Measurements from ENCODE around the gene DDX25.
A peak's percentile ranks its signal among the peaks of the same experiment; 100 is the strongest.

DDX25 gene

DNA sequence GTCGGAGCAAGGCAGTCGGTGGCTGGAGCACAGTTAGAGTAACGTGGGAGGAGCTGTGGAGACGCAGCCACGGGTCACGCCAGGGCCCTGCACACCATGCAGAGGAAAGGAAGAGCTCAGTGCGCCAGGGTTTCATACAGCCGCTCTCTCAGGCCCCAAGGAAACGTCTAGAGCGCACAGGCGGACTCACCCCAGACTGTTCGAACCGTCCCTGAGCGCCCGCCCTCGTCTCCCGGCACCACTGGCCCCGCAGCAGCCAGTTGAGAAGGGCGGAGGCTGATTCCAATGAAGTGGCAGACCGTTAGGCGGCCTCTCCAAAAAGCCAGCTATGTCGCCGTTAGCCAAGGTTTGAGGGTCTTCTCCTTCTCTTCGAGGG, 17.3 kb upstream of the DDX25 start:
- Histone ChIP-seq H2AFZ (peak overlapping the region; percentile 93), H3K9me3 (ENCODE audit: control insufficient read depth, low read length) (no peaks in the 10 kb centered on the region)

GRCh38 chr11:125887373-125888324, 16.7 kb upstream of the DDX25 start, which contains the start of gene HYLS1:
Gene HYLS1, plus strand, starts transcription at chr11:125887668. Its CDS starts 11,701 bp downstream, at chr11:125899369.
- Histone ChIP-seq H3K4me3 (ENCODE audit: low read depth, low read length) (peak within 1 kb of the TSS; percentile 72), H2AFZ (peak within 1 kb of the TSS; percentile 93), H3K9ac (peak within 1 kb of the TSS; percentile 72), H3K4me2 (ENCODE audit: low read length) (peak within 1 kb of the TSS; percentile 74), H3K27ac (peak within 1 kb of the TSS; percentile 83), H3K9me3 (ENCODE audit: control insufficient read depth, low read length) (no peaks in the 10 kb centered on the region), H3K79me2 (no peaks in the 10 kb centered on the region), H3K36me3 (ENCODE audit: control insufficient read depth, insufficient read depth, low read length) (no peaks in the 10 kb centered on the region), H3K4me1 (no peaks in the 10 kb centered on the region), H3K27me3 (ENCODE audit: control insufficient read depth, insufficient read depth, low read length) (no peaks in the 10 kb centered on the region)
- no peak for TF ChIP-seq CTCF (IDR thresholded peaks at IDR 0.05)

More for the DNA sequence above, 17.3 kb upstream of the DDX25 start:
- Histone ChIP-seq H3K27ac (peak overlapping the region; percentile 15), H3K36me3 (ENCODE audit: control insufficient read depth, insufficient read depth, low read length) (no peaks in the 10 kb centered on the region), H3K9ac (no peak overlapping the region), H3K4me2 (ENCODE audit: low read length) (peak overlapping the region; percentile 74), H3K79me2 (no peaks in the 10 kb centered on the region), H3K27me3 (ENCODE audit: control insufficient read depth, insufficient read depth, low read length) (no peaks in the 10 kb centered on the region), H3K4me3 (ENCODE audit: low read depth, low read length) (peak overlapping the region; percentile 72), H3K4me1 (no peaks in the 10 kb centered on the region)
- TF ChIP-seq CTCF (IDR thresholded peaks at IDR 0.05): no peak

DNA sequence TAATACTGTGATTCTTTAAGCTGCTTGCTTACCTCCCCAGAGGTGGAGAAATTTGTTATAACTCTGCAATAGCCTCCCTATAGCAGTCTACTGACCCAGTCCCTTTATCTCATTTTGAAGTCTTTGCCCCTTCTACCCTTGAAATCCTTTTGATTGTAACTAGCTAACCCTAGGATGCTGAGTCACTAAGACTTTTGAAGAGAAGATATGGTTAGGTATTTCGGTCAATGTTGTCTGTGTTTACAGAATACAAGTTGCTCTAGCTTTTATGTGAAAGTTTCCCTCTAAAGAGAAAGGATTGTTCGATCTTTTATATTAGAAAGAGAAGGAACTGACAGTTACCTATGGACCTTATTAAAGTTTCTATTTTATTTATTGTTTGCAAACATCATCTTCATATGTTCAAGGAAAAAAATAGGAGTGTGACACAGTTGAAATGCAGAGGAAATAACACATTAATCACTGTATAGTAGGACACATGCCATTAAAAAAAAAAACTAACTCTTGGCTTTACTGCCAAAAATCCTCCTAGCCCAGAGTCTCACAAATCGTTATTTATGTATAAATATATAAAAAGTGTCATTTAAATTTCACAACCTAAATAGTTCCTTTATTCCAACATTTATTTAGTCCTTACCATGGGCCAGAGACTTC, 13.7 kb upstream of the DDX25 start:
- Histone ChIP-seq H2AFZ (no peak overlapping the region), H3K4me1 (no peaks in the 10 kb centered on the region), H3K9me3 (ENCODE audit: control insufficient read depth, low read length) (no peaks in the 10 kb centered on the region), H3K36me3 (ENCODE audit: control insufficient read depth, insufficient read depth, low read length) (no peaks in the 10 kb centered on the region), H3K9ac (no peak overlapping the region), H3K27ac (no peak overlapping the region), H3K79me2 (no peaks in the 10 kb centered on the region), H3K4me2 (ENCODE audit: low read length) (no peak overlapping the region), H3K27me3 (ENCODE audit: control insufficient read depth, insufficient read depth, low read length) (no peaks in the 10 kb centered on the region), H3K4me3 (ENCODE audit: low read depth, low read length) (no peak overlapping the region)
- TF ChIP-seq CTCF (IDR thresholded peaks at IDR 0.05): no peak

DNA sequence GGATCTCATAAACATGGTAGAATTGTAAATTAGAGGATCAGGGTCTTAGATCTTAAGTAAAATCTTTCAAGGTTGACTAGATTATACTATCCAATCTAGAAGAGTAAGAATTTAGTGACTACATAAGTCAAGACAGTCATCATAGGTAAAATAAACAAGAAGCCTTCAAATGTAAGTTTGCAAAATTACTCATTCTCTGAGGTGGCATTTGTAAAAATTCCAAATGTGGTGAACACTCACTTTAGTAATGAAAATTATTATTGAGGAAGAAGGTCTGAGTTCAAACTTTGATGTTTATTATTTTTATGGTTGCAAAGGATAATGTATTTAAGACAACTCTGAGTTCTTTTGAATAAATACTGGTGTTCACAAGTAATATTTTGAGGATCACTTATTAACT, 12.2 kb upstream of the DDX25 start:
- Histone ChIP-seq H3K9ac (no peak overlapping the region), H3K4me1 (no peaks in the 10 kb centered on the region), H3K4me3 (ENCODE audit: low read depth, low read length) (no peak overlapping the region), H3K9me3 (ENCODE audit: control insufficient read depth, low read length) (no peaks in the 10 kb centered on the region), H3K27me3 (ENCODE audit: control insufficient read depth, insufficient read depth, low read length) (no peaks in the 10 kb centered on the region), H2AFZ (no peak overlapping the region), H3K27ac (no peak overlapping the region), H3K36me3 (ENCODE audit: control insufficient read depth, insufficient read depth, low read length) (no peaks in the 10 kb centered on the region), H3K79me2 (no peaks in the 10 kb centered on the region), H3K4me2 (ENCODE audit: low read length) (no peak overlapping the region)
- TF ChIP-seq CTCF (IDR thresholded peaks at IDR 0.05): no peak

All from parathyroid adenoma (tissue), 2 donors.